8988T (cell line): ENCODE results near the gene VAV2.
"Not testable (repeated sequence)": the region's sequence is repeated elsewhere in the genome, so short reads cannot be mapped to it uniquely, and the experiment has no call there.

Experiments
- DNase-seq: peaks from one replicate; pipeline ENCODE4 v3.0.0; 2011

The VAV2 gene

GRCh38 chr9:133760713-133761290 lies 231.3 kb downstream of the VAV2 start:
- DNase-seq, result no peak

- no peak for DNase-seq
These were observed 232.2 kb downstream of the VAV2 start for GRCh38 chr9:133759946-133760345.

GRCh38 chr9:133759146-133759900 lies 232.8 kb downstream of the VAV2 start:
- no peak for DNase-seq

GRCh38 chr9:133758228-133758627 lies 233.9 kb downstream of the VAV2 start:
- DNase-seq, result no peak

GRCh38 chr9:133754688-133755227 lies 237.4 kb downstream of the VAV2 start:
- no peak for DNase-seq

GRCh38 chr9:133754187-133754586 lies 237.9 kb downstream of the VAV2 start:
- no peak for DNase-seq

GRCh38 chr9:133752739-133753446 lies 239.2 kb downstream of the VAV2 start:
- no peak for DNase-seq

GRCh38 chr9:133750982-133751649 lies 241.0 kb downstream of the VAV2 start:
- no peak for DNase-seq

- DNase-seq, result no peak
These were observed 244.8 kb downstream of the VAV2 start for GRCh38 chr9:133747309-133747708.

- DNase-seq, result not testable (repeated sequence)
These were observed 247.6 kb downstream of the VAV2 start for GRCh38 chr9:133744528-133744927.

- DNase-seq, result peak; percentile 98
These were observed 249.2 kb downstream of the VAV2 start for GRCh38 chr9:133742849-133743444.

GRCh38 chr9:133742251-133742650 lies 249.9 kb downstream of the VAV2 start:
- DNase-seq, result no peak

- DNase-seq, result no peak
These were observed 250.4 kb downstream of the VAV2 start for GRCh38 chr9:133741716-133742115.

GRCh38 chr9:133740911-133741310 lies 251.2 kb downstream of the VAV2 start:
- no peak for DNase-seq

- DNase-seq, result no peak
These were observed 252.5 kb downstream of the VAV2 start for GRCh38 chr9:133739408-133740280.

- no peak for DNase-seq
These were observed 253.4 kb downstream of the VAV2 start for GRCh38 chr9:133738640-133739225.

- peak; percentile 70 for DNase-seq
These were observed 254.1 kb downstream of the VAV2 start, which contains the start of gene SARDH for GRCh38 chr9:133737774-133738639. Gene SARDH, minus strand, starts transcription at chr9:133738352. Its CDS starts 4,179 bp downstream, at chr9:133734173.

GRCh38 chr9:133737071-133737773 lies 254.9 kb downstream of the VAV2 start:
- no peak for DNase-seq

- no peak for DNase-seq
These were observed 256.2 kb downstream of the VAV2 start for GRCh38 chr9:133735931-133736330.

- no peak for DNase-seq
These were observed 256.7 kb downstream of the VAV2 start for GRCh38 chr9:133735415-133735775.
